GM12801 (cell line): ENCODE data around the gene FAT2.

Experiments used
- TF ChIP-seq, protein P1 (sequence below): IDR thresholded peaks from one replicate; pipeline ENCODE4 v1.5.1; 2011; ENCODE audit warnings: control low read depth; ENCODE audit not compliant: insufficient read length; ENCODE audit errors: extremely low read depth

FAT2 gene

DNA sequence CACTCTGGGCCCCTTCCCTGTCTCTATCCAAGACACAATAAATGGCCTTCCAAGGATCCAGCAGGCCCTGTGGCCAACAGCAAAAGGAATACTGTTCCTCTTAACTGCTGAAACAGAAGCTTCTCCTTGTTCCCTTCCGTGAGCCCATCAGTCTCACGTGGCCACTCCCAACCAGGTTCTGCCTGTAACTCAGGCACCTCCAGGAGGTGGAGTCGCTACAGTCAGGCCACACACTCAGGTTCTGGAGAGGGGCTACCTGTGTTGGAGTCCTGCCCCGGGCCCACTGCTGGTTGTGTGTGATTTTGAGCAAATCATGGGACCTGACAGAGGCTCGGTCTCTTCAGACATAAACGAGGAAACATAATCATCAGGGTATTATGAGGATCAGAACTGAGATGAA, 10.3 kb downstream of the FAT2 start:
- TF ChIP-seq, protein P1, sequence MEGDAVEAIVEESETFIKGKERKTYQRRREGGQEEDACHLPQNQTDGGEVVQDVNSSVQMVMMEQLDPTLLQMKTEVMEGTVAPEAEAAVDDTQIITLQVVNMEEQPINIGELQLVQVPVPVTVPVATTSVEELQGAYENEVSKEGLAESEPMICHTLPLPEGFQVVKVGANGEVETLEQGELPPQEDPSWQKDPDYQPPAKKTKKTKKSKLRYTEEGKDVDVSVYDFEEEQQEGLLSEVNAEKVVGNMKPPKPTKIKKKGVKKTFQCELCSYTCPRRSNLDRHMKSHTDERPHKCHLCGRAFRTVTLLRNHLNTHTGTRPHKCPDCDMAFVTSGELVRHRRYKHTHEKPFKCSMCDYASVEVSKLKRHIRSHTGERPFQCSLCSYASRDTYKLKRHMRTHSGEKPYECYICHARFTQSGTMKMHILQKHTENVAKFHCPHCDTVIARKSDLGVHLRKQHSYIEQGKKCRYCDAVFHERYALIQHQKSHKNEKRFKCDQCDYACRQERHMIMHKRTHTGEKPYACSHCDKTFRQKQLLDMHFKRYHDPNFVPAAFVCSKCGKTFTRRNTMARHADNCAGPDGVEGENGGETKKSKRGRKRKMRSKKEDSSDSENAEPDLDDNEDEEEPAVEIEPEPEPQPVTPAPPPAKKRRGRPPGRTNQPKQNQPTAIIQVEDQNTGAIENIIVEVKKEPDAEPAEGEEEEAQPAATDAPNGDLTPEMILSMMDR: no peak

DNA sequence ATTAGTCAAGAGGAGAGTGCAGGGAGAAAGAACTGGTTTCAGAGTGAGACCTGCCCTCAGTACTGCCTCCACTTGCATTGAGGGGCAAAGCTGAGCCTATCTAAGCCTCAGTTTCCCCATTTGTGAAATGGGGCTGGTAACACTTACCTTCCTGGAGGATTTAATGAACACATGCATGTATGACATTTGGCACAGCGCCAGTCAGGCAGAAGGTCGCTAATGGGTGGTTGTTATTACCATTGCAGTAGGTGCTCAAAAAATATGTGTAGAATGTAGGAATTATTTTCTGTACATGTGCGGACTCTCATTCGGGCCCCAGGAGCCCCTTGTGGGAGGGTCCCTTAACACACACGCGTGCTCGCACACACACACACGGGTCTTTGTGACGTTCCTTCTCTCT, 10.9 kb downstream of the FAT2 start:
- TF ChIP-seq, protein P1: no peak

DNA sequence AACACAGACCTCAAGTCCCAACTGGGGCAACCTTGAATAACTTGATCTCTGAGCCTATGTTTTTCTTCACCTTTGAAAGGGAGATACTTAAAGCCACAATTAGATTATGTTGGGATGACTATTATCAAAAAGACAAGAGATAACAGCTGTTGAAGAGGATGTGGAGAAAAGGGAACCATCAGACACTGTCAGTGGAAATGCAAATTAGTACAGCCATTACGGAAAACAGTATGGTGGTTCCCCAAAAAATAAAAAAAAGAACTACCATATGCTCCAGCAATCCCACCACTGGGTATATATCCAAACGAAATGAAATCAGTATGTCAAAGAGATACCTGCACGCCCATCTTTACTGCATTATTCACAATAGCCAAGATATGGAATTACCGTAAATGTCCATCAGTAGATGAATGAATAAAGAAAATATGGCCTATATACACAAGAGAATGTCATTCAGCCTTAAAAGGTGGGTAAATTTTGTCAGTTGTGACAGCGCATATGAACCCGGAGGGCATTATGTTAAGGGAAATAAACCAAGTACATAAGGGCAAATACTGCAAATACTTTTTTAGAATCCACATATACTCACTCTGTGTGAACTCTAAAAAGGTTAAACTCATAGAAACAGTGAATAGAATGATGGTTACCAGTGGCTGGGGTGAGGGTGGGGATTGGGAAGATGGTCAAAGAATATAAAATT, 12.7 kb downstream of the FAT2 start:
- TF ChIP-seq, protein P1: no peak

DNA sequence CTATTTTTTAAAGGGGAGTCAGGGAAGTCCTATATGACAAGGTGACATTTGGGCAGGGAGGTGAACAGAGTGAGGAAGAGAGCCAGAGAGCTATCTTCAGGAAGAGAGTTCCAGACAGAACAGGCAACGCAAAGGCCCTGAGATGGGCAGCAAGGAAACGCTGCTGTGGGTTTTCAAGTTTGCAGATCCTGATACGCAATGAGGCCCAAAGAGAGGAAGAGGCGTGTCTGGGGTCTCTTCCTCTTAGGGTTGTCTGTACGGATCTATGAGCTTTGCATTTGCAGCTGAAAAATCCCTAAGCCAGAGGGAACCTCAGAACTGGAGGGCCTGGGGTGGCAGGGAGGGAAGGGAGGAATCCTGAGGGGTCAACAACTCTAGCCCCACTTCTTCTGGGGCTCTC, 13.6 kb downstream of the FAT2 start:
- TF ChIP-seq, protein P1: no peak

DNA sequence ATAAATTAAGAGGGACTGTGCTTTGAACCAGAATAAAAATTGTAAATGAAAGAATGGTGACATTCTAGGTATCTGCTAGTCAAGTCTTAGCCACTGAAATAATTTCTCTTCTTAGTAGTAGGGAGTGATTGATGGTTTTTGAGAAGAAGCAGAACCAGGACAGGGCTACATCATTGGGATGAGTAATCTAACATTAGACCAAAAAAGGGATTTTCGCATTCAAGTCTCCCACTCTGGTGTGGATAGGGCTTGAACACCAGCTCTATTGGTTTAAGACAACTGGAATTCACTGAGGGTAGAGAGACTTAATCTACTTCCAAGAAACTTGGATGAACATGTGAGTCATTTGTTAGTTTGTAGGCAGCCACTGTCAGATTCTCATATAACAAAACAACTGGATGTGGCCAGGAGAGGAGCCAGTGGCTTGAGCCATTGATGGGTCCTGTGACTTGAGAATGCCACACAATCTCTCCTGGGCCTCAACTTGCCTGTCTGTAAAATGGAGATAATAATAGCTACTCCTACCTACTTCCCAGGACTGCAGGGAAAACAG, 16.6 kb downstream of the FAT2 start:
- TF ChIP-seq, protein P1: no peak

DNA sequence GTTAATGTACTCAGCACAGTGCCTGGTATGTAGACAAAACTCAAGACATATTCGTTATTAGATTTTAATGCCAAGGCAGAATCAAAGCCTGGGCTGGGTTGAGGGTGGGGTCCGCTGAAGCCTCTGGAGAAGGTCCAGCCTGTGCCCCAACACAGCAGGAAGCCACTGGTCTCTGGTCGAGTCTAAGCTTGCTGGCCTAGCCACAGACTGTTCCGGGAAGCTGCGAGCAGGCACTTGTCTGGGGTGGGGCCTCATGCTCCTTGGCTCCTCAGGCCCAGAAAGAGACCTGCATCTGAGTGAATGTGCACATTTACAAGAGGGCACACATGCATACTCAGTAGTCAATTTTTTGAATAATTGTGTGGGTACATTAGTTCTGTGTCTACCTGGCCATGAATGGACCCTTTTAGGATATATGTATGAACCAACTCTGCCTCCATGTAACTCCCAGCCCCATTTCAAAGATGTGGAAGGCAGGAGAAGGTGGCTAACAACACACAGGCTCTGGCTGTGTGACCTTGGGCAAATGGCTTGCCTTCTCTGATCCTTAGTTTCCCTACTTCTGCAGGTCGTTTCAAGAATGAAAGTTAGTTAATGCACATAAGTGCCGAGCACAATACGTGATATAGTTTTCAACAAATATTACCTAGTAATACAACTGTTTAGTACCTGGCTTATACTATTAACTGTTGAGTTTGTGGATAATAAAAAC, 18.3 kb downstream of the FAT2 start:
- TF ChIP-seq, protein P1: no peak

DNA sequence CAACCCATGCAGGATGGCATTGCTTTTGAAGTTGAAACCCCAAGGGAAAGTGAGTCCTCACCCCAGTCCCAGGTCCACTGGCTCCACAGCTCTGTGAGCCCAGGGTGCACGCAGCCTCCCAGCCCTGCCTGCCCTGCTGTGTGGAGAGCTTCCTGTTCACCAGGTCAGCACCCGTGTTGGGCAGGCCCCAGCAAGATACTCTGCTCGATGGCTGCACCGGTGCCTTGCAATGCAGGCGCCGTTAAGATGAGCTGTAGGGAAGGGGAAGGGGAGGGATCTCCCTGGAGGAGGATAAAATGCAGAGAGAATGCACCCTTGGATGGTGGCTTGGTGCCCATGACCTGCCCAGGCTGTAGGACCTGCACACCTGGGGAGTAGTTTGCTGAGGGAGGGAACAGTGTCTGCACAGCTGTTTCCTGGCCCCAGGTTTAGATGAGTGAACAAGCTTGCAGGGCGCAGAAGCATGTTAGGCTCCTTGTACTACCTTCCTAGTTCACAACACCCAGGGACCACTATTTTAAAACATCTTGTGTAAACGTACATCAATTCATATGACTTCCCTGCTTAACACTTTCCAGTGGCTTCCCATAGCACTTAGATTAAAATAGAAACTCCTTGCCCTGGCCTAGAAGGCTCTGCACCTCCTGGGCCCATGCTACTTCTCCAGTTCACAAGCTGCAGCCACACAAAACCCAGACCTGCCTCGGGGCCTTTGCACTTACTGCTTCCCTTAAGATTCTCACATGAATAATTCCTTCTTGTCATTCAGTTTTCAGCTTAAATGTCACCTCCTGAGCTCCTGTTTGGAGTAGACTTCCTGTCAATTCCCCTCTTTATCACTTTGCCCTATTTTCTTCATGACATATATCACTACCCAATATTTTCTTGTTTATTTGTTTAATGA, 19.6 kb downstream of the FAT2 start:
- TF ChIP-seq, protein P1: no peak
